K562 (cell line): Measurements from ENCODE around the gene CHPF.

Experiments
- BRCA1 ChIP-seq, 2 experiments: fragments of 450-650 bp in 1 of 2; sonication (generic) in 1 of 2; formaldehyde crosslinking in 1 of 2; IDR thresholded peaks; 2 replicates each; pipeline versions ENCODE4 v1.5.0 to v1.6.1; 2017 to 2020; ENCODE audit warnings: mild to moderate bottlenecking in 1 of 2, missing genetic modification reagents in 1 of 2
- POLR2AphosphoS5 ChIP-seq: IDR thresholded peaks from 2 replicates; pipeline ENCODE4 v1.6.1; 2011; ENCODE audit warnings: mild to moderate bottlenecking, low read depth, low read length, moderate library complexity; ENCODE audit not compliant: control insufficient read depth, insufficient read depth
- RCOR1 ChIP-seq, 2 experiments: IDR thresholded peaks; 2 replicates each; pipeline ENCODE4 v1.6.1; 2012; ENCODE audit warnings: low read depth in 2 of 2, low read length in 2 of 2, borderline replicate concordance in 1 of 2, improper control_type of control experiment in 1 of 2
- ZNF133 ChIP-seq: fragments of 250-450 bp; sonication (Bioruptor Pico); IDR thresholded peaks from 2 replicates; pipeline ENCODE4 v1.4.0; 2020; ENCODE audit warnings: mild to moderate bottlenecking
- ZNF311 ChIP-seq: fragments of 250-450 bp; sonication (Bioruptor Pico); IDR thresholded peaks from 2 replicates; pipeline ENCODE4 v1.4.0; 2020; ENCODE audit warnings: mild to moderate bottlenecking, moderate library complexity
- ZNF561 ChIP-seq: fragments of 450-650 bp; formaldehyde crosslinking; conservative IDR thresholded peaks from 2 replicates; pipeline ENCODE4 v1.4.0; 2020; ENCODE audit warnings: mild to moderate bottlenecking, moderate library complexity
- TF ChIP-seq, protein P1 (sequence below), 3 experiments: IDR thresholded peaks in 2 of 3; conservative IDR thresholded peaks in 1 of 3; 2 replicates each; pipeline ENCODE4 v1.5.1; 2011 to 2012; ENCODE audit warnings: low read length in 3 of 3, mild to moderate bottlenecking in 3 of 3, control low read depth in 2 of 3, improper control_type of control experiment in 1 of 3, inconsistent platforms in 1 of 3, low read depth in 1 of 3, mixed read lengths in 1 of 3, moderate library complexity in 1 of 3; ENCODE audit not compliant: insufficient read depth in 2 of 3

- no peak for TF ChIP-seq RCOR1 (IDR thresholded peaks at IDR 0.05; ENCODE audit: borderline replicate concordance in 1 of 2, low read depth in 2 of 2, low read length in 2 of 2)
- TF ChIP-seq ZNF133 (CRISPR knock-in tag) = no peak
- TF ChIP-seq ZNF311 (CRISPR knock-in tag) = no peak
- TF ChIP-seq, protein P1, sequence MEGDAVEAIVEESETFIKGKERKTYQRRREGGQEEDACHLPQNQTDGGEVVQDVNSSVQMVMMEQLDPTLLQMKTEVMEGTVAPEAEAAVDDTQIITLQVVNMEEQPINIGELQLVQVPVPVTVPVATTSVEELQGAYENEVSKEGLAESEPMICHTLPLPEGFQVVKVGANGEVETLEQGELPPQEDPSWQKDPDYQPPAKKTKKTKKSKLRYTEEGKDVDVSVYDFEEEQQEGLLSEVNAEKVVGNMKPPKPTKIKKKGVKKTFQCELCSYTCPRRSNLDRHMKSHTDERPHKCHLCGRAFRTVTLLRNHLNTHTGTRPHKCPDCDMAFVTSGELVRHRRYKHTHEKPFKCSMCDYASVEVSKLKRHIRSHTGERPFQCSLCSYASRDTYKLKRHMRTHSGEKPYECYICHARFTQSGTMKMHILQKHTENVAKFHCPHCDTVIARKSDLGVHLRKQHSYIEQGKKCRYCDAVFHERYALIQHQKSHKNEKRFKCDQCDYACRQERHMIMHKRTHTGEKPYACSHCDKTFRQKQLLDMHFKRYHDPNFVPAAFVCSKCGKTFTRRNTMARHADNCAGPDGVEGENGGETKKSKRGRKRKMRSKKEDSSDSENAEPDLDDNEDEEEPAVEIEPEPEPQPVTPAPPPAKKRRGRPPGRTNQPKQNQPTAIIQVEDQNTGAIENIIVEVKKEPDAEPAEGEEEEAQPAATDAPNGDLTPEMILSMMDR (IDR thresholded peaks at IDR 0.05 in 2 of 3, conservative IDR thresholded peaks at IDR 0.05 in 1 of 3; ENCODE audit: insufficient read depth in 2 of 3, low read depth in 1 of 3, low read length in 3 of 3) = no peak
- TF ChIP-seq POLR2AphosphoS5 = no peak
- no peak for TF ChIP-seq BRCA1 (IDR thresholded peaks at IDR 0.05)
- no peak for TF ChIP-seq BRCA1 (CRISPR knock-in tag; IDR thresholded peaks at IDR 0.05)
- no peak for TF ChIP-seq ZNF561 (CRISPR knock-in tag)
Observed at GRCh38 chr2:219559156-219559915, 15.7 kb upstream of the CHPF start.
